Upper lobe of left lung (tissue), 6 donors: ENCODE data around the gene CTDP1. TPM values are rescaled to one million over a fixed set of nuclear protein-coding genes. Genes with fewer than 3 reads are reported as not detected.
A peak's percentile ranks its signal among the peaks of the same experiment; 100 is the strongest.

Source experiments
- ATAC-seq, 2 donors: fragments of 200-7000 bp; cut with Tn5 transposase; one replicate each; pipeline ENCODE4 v1.9.1; 2022; ENCODE audit warnings: mild to moderate bottlenecking in 2 of 2, moderate library complexity in 2 of 2; ENCODE audit not compliant: low FRiP score in 2 of 2
- DNase-seq, 2 donors: peaks; one replicate each; pipeline ENCODE4 v3.0.0-alpha.2; 2019 to 2020
- H3K27ac ChIP-seq, 4 donors: fragments of 200-600 bp; sonication (generic); one replicate each; pipeline ENCODE4 v1.5.1; 2016 to 2019
- H3K27me3 ChIP-seq, 4 donors: fragments of 200-600 bp; sonication (generic); one replicate each; pipeline ENCODE4 v1.5.1; 2017 to 2019
- H3K36me3 ChIP-seq, 4 donors: fragments of 200-600 bp; sonication (generic); one replicate each; pipeline ENCODE4 v1.5.1; 2016 to 2019
- H3K4me1 ChIP-seq, 4 donors: fragments of 200-600 bp; sonication (generic); one replicate each; pipeline ENCODE4 v1.5.1; 2018 to 2019
- H3K4me3 ChIP-seq, 4 donors: fragments of 200-600 bp; sonication (generic); one replicate each; pipeline ENCODE4 v1.5.1; 2017 to 2019; ENCODE audit warnings: mild to moderate bottlenecking in 2 of 4, moderate library complexity in 1 of 4
- H3K9me3 ChIP-seq, 4 donors: fragments of 200-600 bp; sonication (generic); one replicate each; pipeline ENCODE4 v1.5.1; 2018 to 2019
- CTCF ChIP-seq, 6 experiments: fragments of 450-650 bp in 4 of 6; fragments of 200-600 bp in 2 of 6; sonication (generic) in 2 of 6; IDR thresholded peaks; one replicate each; pipeline ENCODE4 v1.5.1; 2016 to 2019; ENCODE audit warnings: antibody characterized with exemption in 6 of 6
- EP300 ChIP-seq, 4 donors: sonication (generic); formaldehyde crosslinking; IDR thresholded peaks; one replicate each; pipeline ENCODE4 v1.5.1; 2017; ENCODE audit warnings: antibody characterized with exemption in 4 of 4, control low read depth in 2 of 4
- POLR2A ChIP-seq, 4 donors: fragments of 450-650 bp; IDR thresholded peaks; one replicate each; pipeline ENCODE4 v1.5.1; 2016 to 2017; ENCODE audit warnings: antibody characterized with exemption in 4 of 4, mild to moderate bottlenecking in 2 of 4
- POLR2AphosphoS5 ChIP-seq, 2 donors: sonication (generic); formaldehyde crosslinking; IDR thresholded peaks; one replicate each; pipeline ENCODE4 v1.5.1; 2017; ENCODE audit warnings: antibody characterized with exemption in 2 of 2
- WGBS, 2 donors: methylation state at CpG; one replicate each; pipeline ENCODE4 v1.1.5; 2017 to 2018; 5-methylcytosine and 5-hydroxymethylcytosine counted together
- total RNA-seq, 6 donors: library from RNA; depleted of rRNA in 4 of 6; stranded (reverse); fragments of >200 nt in 4 of 6; gene quantifications; one replicate each; pipeline versions ENCODE4 v1.1.0 to v1.2.1, GENCODE V29; 2016 to 2021
- donor health status: DM: no; HTN: no; CAD: no; lungs with moderate emphysema.
- donor health status: DM: no; HTN: yes; CAD: no; lungs with severe emphysema.

CTDP1 gene
- total RNA-seq, 6 donors from 2014 or later = 21.3 to 44.7 (median 29.7) TPM

DNA sequence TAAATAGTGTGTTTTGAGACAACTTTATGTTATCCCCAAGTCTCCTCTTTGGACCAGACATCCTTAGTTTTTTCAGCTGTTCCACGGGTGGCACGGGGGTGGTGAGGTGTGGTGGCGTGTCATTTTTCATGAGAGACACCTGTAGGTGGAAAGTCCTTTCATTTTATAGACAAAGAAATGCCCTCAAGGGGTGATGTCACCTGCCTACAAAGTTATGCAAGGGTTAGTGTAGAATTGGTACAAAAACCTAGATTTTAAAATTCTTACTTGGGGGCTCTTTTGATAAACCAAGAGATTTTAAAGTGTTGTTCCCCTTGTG lies 15.3 kb downstream of the CTDP1 start:
- Histone ChIP-seq H3K4me1 (no peaks in the 10 kb centered on the region), H3K27me3 (no peaks in the 10 kb centered on the region), H3K9me3 (no peaks in the 10 kb centered on the region), H3K36me3 (peaks cover 16 to 52% (median 44%) of the 10 kb centered on the region in 4 donors), H3K4me3 (no peak overlapping the region), H3K27ac (no peak overlapping the region)
- TF ChIP-seq CTCF (IDR thresholded peaks at IDR 0.05) (no peak), EP300 (IDR thresholded peaks at IDR 0.05) (no peak), POLR2A (IDR thresholded peaks at IDR 0.05) (no peak), POLR2AphosphoS5 (IDR thresholded peaks at IDR 0.05) (no peak)
- 90 to 93% methylated on average over 3 of the region's 3 CpGs for WGBS, 2 donors
- no peak for ATAC-seq
- DNase-seq = no peak

DNA sequence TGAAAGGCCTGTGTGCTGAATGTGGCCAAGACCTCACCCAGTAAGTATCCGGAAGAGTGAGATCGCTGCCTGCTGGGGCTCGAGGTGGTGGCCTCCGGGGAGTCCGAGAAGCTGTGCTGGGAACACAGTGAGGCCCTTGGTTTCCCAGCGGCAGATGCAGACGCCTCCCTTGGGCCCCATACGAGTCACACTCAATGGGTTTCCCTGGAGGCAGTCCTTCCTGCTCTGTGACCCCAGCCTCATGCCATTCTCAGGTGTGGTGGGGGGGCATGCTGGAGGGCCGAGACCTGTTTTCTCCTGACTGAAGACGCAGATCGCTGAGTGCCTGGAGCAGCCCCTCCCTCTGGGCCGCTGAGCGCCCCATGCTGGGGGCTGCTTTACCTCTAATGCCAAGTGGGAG lies 15.7 kb downstream of the CTDP1 start:
- WGBS, 2 donors = 90 to 95% methylated on average over 9 to 13 of the region's 13 CpGs
- no peak for DNase-seq
- peaks cover 16 to 56% (median 48%) of the 10 kb centered on the region in 4 donors for H3K36me3 ChIP-seq

DNA sequence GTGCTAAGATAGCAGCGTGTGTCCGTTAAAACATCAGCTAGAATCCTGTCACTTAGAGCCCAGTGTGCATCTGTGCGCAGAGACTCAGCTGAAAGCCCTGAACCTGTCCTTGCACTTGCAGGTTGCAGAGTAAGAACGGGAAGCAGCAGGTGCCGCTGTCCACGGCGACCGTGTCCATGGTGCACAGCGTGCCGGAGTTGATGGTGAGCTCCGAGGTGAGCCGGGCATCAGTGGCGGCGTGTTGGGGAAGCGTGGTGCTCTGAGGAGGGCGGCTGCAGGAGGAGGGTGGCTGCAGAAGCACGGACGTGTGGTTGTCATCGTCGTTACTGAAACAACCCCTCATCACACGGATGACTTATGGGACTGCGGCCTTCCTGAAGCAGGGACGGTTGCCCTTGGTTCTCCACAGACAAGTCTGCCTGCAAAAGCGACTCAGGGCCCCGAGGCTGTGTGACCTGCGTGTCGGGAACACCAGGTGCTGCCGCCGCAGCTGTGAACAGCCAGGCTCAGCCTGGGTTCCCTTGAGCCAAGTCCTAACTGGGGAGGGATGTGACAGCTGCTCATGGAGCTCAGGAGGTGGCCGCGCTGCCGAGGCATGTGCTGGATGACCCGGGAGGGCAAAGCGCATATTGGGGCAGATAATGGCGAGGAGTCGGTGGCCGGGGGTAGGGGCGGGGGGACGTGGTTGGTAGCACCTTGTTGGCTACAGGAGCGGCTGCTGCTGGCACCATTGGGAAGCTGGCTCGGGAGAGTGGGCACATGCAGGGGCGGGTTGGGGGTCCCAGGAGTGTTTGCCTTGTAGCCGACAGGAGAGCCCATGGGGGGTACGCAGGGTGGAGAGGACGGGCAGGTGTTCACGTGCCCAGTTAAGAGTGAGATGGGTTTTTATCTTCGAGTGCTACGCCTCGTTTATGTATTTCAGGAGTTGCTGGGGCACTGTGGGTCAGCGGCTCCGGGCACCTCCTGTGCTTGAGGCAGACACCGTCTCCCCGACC lies 16.6 kb downstream of the CTDP1 start:
- TF ChIP-seq POLR2AphosphoS5 (IDR thresholded peaks at IDR 0.05) = no peak
- no peak for TF ChIP-seq EP300 (IDR thresholded peaks at IDR 0.05)
- TF ChIP-seq CTCF (IDR thresholded peaks at IDR 0.05) = no peak
- TF ChIP-seq POLR2A (IDR thresholded peaks at IDR 0.05) = no peak
- no peak overlapping the region for H3K4me3 ChIP-seq
- WGBS, 2 donors = 94 to 95% methylated on average over 45 to 52 of the region's 53 CpGs
- ATAC-seq (no peak), DNase-seq (peak in 1 of 2 donors; percentile 74)
- no peaks in the 10 kb centered on the region for H3K27me3 ChIP-seq
- no peak overlapping the region for H3K27ac ChIP-seq
- H3K36me3 ChIP-seq = peaks cover 16 to 65% (median 56%) of the 10 kb centered on the region in 4 donors
- H3K4me1 ChIP-seq = no peaks in the 10 kb centered on the region
- no peaks in the 10 kb centered on the region for H3K9me3 ChIP-seq

More for the DNA sequence above, 15.7 kb downstream of the CTDP1 start:
- no peaks in the 10 kb centered on the region for H3K9me3 ChIP-seq
- no peaks in the 10 kb centered on the region for H3K4me1 ChIP-seq
- TF ChIP-seq EP300 (IDR thresholded peaks at IDR 0.05) (no peak), POLR2AphosphoS5 (IDR thresholded peaks at IDR 0.05) (no peak), POLR2A (IDR thresholded peaks at IDR 0.05) (no peak), CTCF (IDR thresholded peaks at IDR 0.05) (no peak)
- no peak for ATAC-seq
- no peak overlapping the region for H3K27ac ChIP-seq
- H3K27me3 ChIP-seq = no peaks in the 10 kb centered on the region
- no peak overlapping the region for H3K4me3 ChIP-seq

DNA sequence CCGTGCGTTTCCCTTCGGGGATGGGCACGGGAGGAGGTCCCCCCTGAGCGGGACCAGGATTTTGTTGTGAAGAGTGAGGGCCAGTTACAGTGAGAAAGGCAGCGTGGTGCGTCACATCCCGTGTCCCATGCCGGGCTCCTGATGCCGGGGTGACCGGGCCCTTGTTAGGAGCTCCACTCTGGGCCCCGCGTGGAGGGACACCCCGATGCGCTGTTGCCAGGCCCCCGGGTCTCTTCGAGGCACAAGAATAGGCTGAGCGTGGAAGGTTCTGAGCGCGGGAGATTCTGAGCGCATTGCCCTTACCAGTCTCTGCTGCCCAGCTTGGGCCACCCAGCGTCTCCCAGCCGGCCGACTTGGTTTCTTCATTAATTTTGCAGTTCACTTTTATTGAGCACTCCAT lies 17.6 kb downstream of the CTDP1 start:
- no peak overlapping the region for H3K27ac ChIP-seq
- H3K36me3 ChIP-seq = peaks cover 16 to 70% (median 60%) of the 10 kb centered on the region in 4 donors
- TF ChIP-seq POLR2A (IDR thresholded peaks at IDR 0.05) (no peak), EP300 (IDR thresholded peaks at IDR 0.05) (no peak), CTCF (IDR thresholded peaks at IDR 0.05) (no peak), POLR2AphosphoS5 (IDR thresholded peaks at IDR 0.05) (no peak)
- H3K4me3 ChIP-seq = no peak overlapping the region
- WGBS, 2 donors = 94 to 96% methylated on average over 18 to 24 of the region's 24 CpGs
- H3K9me3 ChIP-seq = no peaks in the 10 kb centered on the region
- ATAC-seq = no peak
- no peaks in the 10 kb centered on the region for H3K4me1 ChIP-seq
- no peaks in the 10 kb centered on the region for H3K27me3 ChIP-seq
- no peak for DNase-seq
